SW 1271 (cell line): Measurements from ENCODE around the gene ERRFI1.
A peak's percentile ranks its signal among the peaks of the same experiment; 100 is the strongest.
"Not testable (repeated sequence)": the region's sequence is repeated elsewhere in the genome, so short reads cannot be mapped to it uniquely, and the experiment has no call there.

Experiments used
- DNase-seq, 2 experiments: peaks; one replicate each; lab custom pipeline; 2025; lab: John Stamatoyannopoulos, UW

The ERRFI1 gene

DNA sequence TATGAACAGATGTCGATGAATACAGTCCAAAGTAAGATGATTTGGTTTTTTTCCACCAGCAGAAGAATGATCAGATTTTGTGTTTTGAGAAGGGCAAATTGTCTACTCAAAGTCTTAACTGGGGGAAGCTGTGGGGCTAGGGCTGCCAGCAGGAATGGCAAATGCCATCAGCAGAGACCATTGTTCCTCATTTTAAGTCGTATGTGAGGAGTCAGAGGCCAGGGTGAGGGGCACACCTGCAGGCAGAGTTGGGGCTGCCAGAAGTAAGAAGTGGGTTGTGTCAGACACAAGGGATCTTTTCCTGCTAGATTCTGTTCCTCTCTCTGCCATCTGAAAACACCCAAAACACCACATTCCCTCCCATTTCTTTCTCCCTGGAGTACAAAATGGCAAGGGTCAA is 55.9 kb downstream of the ERRFI1 start:
- no peak for DNase-seq

GRCh38 chr1:7967651-7968050 is 58.5 kb downstream of the ERRFI1 start:
- no peak for DNase-seq

- no peak for DNase-seq
Measured at GRCh38 chr1:7967196-7967595, 58.9 kb downstream of the ERRFI1 start.

- no peak for DNase-seq
Measured at GRCh38 chr1:7964476-7964875, 61.6 kb downstream of the ERRFI1 start.

GRCh38 chr1:7963841-7964240 is 62.3 kb downstream of the ERRFI1 start:
- not testable (repeated sequence) for DNase-seq

DNA sequence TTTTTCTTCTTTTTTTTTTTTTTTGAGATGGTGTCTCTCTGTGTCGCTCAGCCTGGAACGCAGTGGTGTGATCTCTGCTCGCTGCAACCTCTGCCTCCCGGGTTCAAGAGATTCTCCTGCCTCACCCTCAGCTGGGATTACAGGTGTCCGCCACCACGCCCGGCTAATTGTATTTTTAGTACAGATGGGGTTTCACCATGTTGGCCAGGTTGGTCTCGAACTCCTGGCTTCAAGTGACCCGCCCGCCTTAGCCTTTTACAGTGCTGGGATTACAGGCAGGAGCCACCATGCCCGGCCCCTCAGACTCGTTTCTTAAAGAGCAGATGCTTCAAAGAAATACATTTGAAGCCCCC is 62.8 kb downstream of the ERRFI1 start:
- not testable (repeated sequence) for DNase-seq

DNA sequence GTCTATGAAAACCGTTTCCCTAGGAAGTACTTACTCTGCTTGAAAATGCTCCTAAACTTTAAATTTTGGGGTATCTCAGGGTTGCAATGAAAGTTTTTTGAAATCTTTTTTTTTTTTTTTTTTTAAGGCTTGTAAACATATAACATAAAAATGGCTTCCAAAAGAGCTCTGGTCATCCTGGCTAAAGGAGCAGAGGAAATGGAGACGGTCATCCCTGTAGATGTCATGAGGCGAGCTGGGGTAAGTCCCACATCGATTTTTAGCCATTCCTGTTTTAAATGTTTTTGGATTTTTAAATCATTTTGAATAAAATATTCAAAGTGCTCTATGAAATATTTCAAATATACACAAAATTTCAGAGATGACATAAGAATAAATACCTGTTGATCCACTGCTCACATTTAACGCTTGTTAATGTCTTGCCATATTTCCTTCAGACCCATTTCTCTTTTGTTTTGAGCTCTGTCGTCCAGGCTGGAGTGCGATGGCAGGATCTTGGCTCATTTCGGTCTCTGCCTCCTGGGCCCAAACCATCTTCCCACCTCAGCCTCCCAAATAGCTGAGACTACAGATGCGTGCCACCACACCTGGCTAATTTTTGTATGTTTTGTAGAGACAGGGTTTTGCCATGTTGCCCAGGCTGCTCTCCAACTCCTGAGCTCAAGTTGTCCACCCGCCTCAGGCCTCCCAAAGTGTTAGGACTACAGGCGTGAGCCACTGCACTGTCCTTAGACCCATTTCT is 63.3 kb downstream of the ERRFI1 start:
- peak in 1 of 2 experiments; percentile 13 for DNase-seq

DNA sequence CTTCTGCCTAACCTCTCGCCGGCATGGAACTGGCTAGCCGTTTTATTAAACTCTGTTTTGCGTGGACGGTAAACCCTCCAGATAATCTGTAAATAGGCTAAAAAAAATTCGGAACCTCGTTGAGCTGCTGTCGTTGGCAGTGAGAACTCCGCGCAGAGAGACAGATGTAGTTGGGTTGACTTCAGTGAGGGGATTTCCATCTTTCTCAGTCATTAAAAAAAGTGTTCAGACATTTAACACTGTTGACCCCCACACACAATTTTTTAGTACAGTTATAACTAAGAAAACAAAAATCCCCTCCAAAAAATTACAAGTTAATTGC is 64.1 kb downstream of the ERRFI1 start:
- DNase-seq, result no peak
